WTC11 (cell line): ENCODE results near the gene UQCC2. TPM values are rescaled to one million over a fixed set of nuclear protein-coding genes. Genes with fewer than 3 reads are reported as not detected.

Experiments
- ATAC-seq: fragments of 200-7000 bp; cut with Tn5 transposase; 2 replicates; pipeline ENCODE4 v1.10.0; 2021; ENCODE audit warnings: mild to moderate bottlenecking, moderate library complexity
- CTCF ChIA-PET: fragments of 300-600 bp; sonication (Branson Sonifier 250); formaldehyde crosslinking; loops from one replicate; lab custom pipeline; 2021; ENCODE audit warnings: antibody characterized with exemption; lab: Charles Lee
- POLR2A ChIA-PET: fragments of 350-600 bp; sonication (Branson Sonifier 250); formaldehyde crosslinking; loops from one replicate; lab custom pipeline; 2021; ENCODE audit warnings: antibody characterized with exemption; lab: Charles Lee
- DNase-seq: peaks from one replicate; pipeline ENCODE4 v3.0.0; 2021; ENCODE audit warnings: low spot score
- H3K27ac Mint-ChIP-seq: 2 replicates; pipeline ENCODE4 v1.8.0; 2021; ENCODE audit warnings: mixed read lengths
- H3K27me3 Mint-ChIP-seq: 2 replicates; pipeline ENCODE4 v1.8.0; 2021; ENCODE audit warnings: low read depth, mild to moderate bottlenecking, moderate library complexity, mixed read lengths
- H3K36me3 Mint-ChIP-seq: 2 replicates; pipeline ENCODE4 v1.8.0; 2021; ENCODE audit warnings: mixed read lengths
- H3K4me1 Mint-ChIP-seq: 2 replicates; pipeline ENCODE4 v1.8.0; 2022; ENCODE audit warnings: mixed read lengths
- H3K4me3 Mint-ChIP-seq: 2 replicates; pipeline ENCODE4 v1.8.0; 2021; ENCODE audit warnings: mild to moderate bottlenecking, moderate library complexity, mixed read lengths
- H3K9me3 Mint-ChIP-seq: 2 replicates; pipeline ENCODE4 v1.8.0; 2021; ENCODE audit warnings: mixed read lengths
- ATF2 ChIP-seq: sonication (generic); formaldehyde crosslinking; IDR thresholded peaks from 2 replicates; pipeline ENCODE4 v1.8.1; 2022; ENCODE audit warnings: low read depth, missing genetic modification reagents, borderline replicate concordance
- ATF6 ChIP-seq: sonication (generic); formaldehyde crosslinking; IDR thresholded peaks from 2 replicates; pipeline ENCODE4 v1.8.1; 2023; ENCODE audit warnings: mild to moderate bottlenecking, missing genetic modification reagents
- E2F1 ChIP-seq: sonication (generic); formaldehyde crosslinking; IDR thresholded peaks from 2 replicates; pipeline ENCODE4 v1.8.0; 2022; ENCODE audit warnings: mild to moderate bottlenecking, missing genetic modification reagents
- FOXJ3 ChIP-seq: sonication (generic); formaldehyde crosslinking; IDR thresholded peaks from 2 replicates; pipeline ENCODE4 v1.9.0; 2021; ENCODE audit warnings: missing genetic modification reagents, mild to moderate bottlenecking, borderline replicate concordance
- FOXP1 ChIP-seq: sonication (generic); formaldehyde crosslinking; IDR thresholded peaks from 2 replicates; pipeline ENCODE4 v1.8.0; 2022; ENCODE audit warnings: missing genetic modification reagents, mild to moderate bottlenecking, moderate library complexity, borderline replicate concordance
- GRHL2 ChIP-seq: fragments of 250-450 bp; sonication (Bioruptor Pico); IDR thresholded peaks from 2 replicates; pipeline ENCODE4 v1.8.0; 2022; ENCODE audit warnings: mild to moderate bottlenecking, moderate library complexity; ENCODE audit not compliant: insufficient replicate concordance, severe bottlenecking
- GTF2I ChIP-seq: fragments of 250-450 bp; sonication (Bioruptor Pico); conservative IDR thresholded peaks from 2 replicates; pipeline ENCODE4 v1.4.0; 2021; ENCODE audit warnings: mild to moderate bottlenecking
- JAZF1 ChIP-seq: fragments of 250-450 bp; sonication (Bioruptor Pico); IDR thresholded peaks from 2 replicates; pipeline ENCODE4 v1.9.0; 2021; ENCODE audit warnings: moderate library complexity, mild to moderate bottlenecking, inconsistent platforms
- MAX ChIP-seq: sonication (generic); formaldehyde crosslinking; IDR thresholded peaks from 2 replicates; pipeline ENCODE4 v1.8.0; 2022; ENCODE audit warnings: mild to moderate bottlenecking, missing genetic modification reagents
- MXD4 ChIP-seq: fragments of 250-450 bp; sonication (Bioruptor Pico); IDR thresholded peaks from 2 replicates; pipeline ENCODE4 v1.8.0; 2021; ENCODE audit warnings: mild to moderate bottlenecking, moderate library complexity, borderline replicate concordance
- MYBL2 ChIP-seq: sonication (generic); formaldehyde crosslinking; IDR thresholded peaks from 2 replicates; pipeline ENCODE4 v1.8.1; 2023; ENCODE audit warnings: mild to moderate bottlenecking, moderate library complexity, missing genetic modification reagents
- NR1H2 ChIP-seq: sonication (generic); formaldehyde crosslinking; IDR thresholded peaks from 2 replicates; pipeline ENCODE4 v1.9.0; 2021; ENCODE audit warnings: mild to moderate bottlenecking, moderate library complexity, missing genetic modification reagents
- NR2C2 ChIP-seq: sonication (generic); formaldehyde crosslinking; IDR thresholded peaks from 2 replicates; pipeline ENCODE4 v1.8.0; 2022; ENCODE audit warnings: mild to moderate bottlenecking, missing genetic modification reagents
- OVOL2 ChIP-seq: fragments of 250-450 bp; sonication (Bioruptor Pico); IDR thresholded peaks from 2 replicates; pipeline ENCODE4 v1.9.0; 2021; ENCODE audit warnings: mild to moderate bottlenecking, borderline replicate concordance
- PREB ChIP-seq: sonication (generic); formaldehyde crosslinking; IDR thresholded peaks from 2 replicates; pipeline ENCODE4 v1.8.1; 2022; ENCODE audit warnings: mild to moderate bottlenecking, missing genetic modification reagents, moderate library complexity, borderline replicate concordance
- PRRX2 ChIP-seq: fragments of 250-450 bp; sonication (Bioruptor Pico); IDR thresholded peaks from 2 replicates; pipeline ENCODE4 v1.8.0; 2021; ENCODE audit warnings: mild to moderate bottlenecking
- TCF7 ChIP-seq: sonication (generic); formaldehyde crosslinking; IDR thresholded peaks from 2 replicates; pipeline ENCODE4 v1.8.0; 2022; ENCODE audit warnings: mild to moderate bottlenecking, low read depth, missing genetic modification reagents, moderate library complexity
- TEAD4 ChIP-seq: sonication (generic); formaldehyde crosslinking; IDR thresholded peaks from 2 replicates; pipeline ENCODE4 v1.8.0; 2022; ENCODE audit warnings: mild to moderate bottlenecking, missing genetic modification reagents
- ZNF138 ChIP-seq: sonication (generic); formaldehyde crosslinking; conservative IDR thresholded peaks from 2 replicates; pipeline ENCODE4 v1.8.1; 2022; ENCODE audit warnings: mild to moderate bottlenecking, moderate library complexity, missing genetic modification reagents
- ZNF281 ChIP-seq: sonication (generic); formaldehyde crosslinking; IDR thresholded peaks from 2 replicates; pipeline ENCODE4 v1.8.0; 2023; ENCODE audit warnings: mild to moderate bottlenecking, missing genetic modification reagents
- ZNF317 ChIP-seq: sonication (generic); formaldehyde crosslinking; IDR thresholded peaks from 2 replicates; pipeline ENCODE4 v1.8.1; 2023; ENCODE audit warnings: low read depth, mild to moderate bottlenecking, moderate library complexity, missing genetic modification reagents, borderline replicate concordance
- ZNF671 ChIP-seq: fragments of 250-450 bp; sonication (Bioruptor Pico); IDR thresholded peaks from 2 replicates; pipeline ENCODE4 v1.8.0; 2021; ENCODE audit warnings: mild to moderate bottlenecking
- total RNA-seq: library from RNA; stranded (reverse); gene quantifications from 3 replicates; pipeline ENCODE4 v1.2.3, GENCODE V29; 2021

UQCC2 gene
- total RNA-seq, 1 experiment from 2014 or later, result 65.8 TPM

GRCh38 chr6:33686225-33686924 lies 25.1 kb downstream of the UQCC2 start:
- POLR2A ChIA-PET, result no interaction called here

GRCh38 chr6:33685411-33686224 lies 25.9 kb downstream of the UQCC2 start:
- TF ChIP-seq MAX (CRISPR knock-in tag), result no peak
- TF ChIP-seq MYBL2, result no peak
- TF ChIP-seq TEAD4, result no peak
- TF ChIP-seq NR2C2 (CRISPR knock-in tag), result no peak
- TF ChIP-seq ZNF317 (CRISPR knock-in tag), result no peak
- no peak for TF ChIP-seq TCF7
- TF ChIP-seq, all 79 proteins: peak for 0
- no peak overlapping the region for H3K4me3 Mint-ChIP-seq
- POLR2A ChIA-PET, result no interaction called here
- no peaks in the 10 kb centered on the region for H3K9me3 Mint-ChIP-seq
- no peak overlapping the region for H3K27ac Mint-ChIP-seq
- H3K27me3 Mint-ChIP-seq, result no peaks in the 10 kb centered on the region
- peaks cover 55% of the 10 kb centered on the region for H3K36me3 Mint-ChIP-seq
- no peaks in the 10 kb centered on the region for H3K4me1 Mint-ChIP-seq
- CTCF ChIA-PET, result no interaction called here
- DNase-seq (no peak), ATAC-seq (no peak)

More at GRCh38 chr6:33686225-33686924, 25.1 kb downstream of the UQCC2 start:
- H3K4me1 Mint-ChIP-seq, result no peaks in the 10 kb centered on the region
- no peaks in the 10 kb centered on the region for H3K9me3 Mint-ChIP-seq
- H3K4me3 Mint-ChIP-seq, result no peak overlapping the region
- no peak for TF ChIP-seq E2F1 (CRISPR knock-in tag)
- TF ChIP-seq MAX (CRISPR knock-in tag), result no peak
- no peak for TF ChIP-seq FOXJ3 (CRISPR knock-in tag)
- no peak for TF ChIP-seq ZNF281 (CRISPR knock-in tag)
- TF ChIP-seq ATF2, result no peak
- CTCF ChIA-PET, result interaction anchor here (1.0 kb wide), 1 partner anchor 14 kb away, joined by 3 read pairs; no protein-coding TSS in a partner anchor
- H3K27ac Mint-ChIP-seq, result no peak overlapping the region
- ATAC-seq, result no peak
- peaks cover 57% of the 10 kb centered on the region for H3K36me3 Mint-ChIP-seq
- DNase-seq, result no peak
- no peaks in the 10 kb centered on the region for H3K27me3 Mint-ChIP-seq

GRCh38 chr6:33684983-33685382 lies 26.5 kb downstream of the UQCC2 start:
- ATAC-seq (no peak), DNase-seq (no peak)
- H3K4me3 Mint-ChIP-seq, result no peak overlapping the region
- ChIA-PET POLR2A (no interaction called here), CTCF (no interaction called here)
- no peaks in the 10 kb centered on the region for H3K4me1 Mint-ChIP-seq
- peaks cover 59% of the 10 kb centered on the region for H3K36me3 Mint-ChIP-seq
- H3K27ac Mint-ChIP-seq, result no peak overlapping the region
- H3K27me3 Mint-ChIP-seq, result no peaks in the 10 kb centered on the region
- no peaks in the 10 kb centered on the region for H3K9me3 Mint-ChIP-seq
- no peak for TF ChIP-seq GRHL2
- TF ChIP-seq ZNF671 (CRISPR knock-in tag), result no peak
- no peak for TF ChIP-seq ATF6 (CRISPR knock-in tag)
- no peak for TF ChIP-seq MXD4 (CRISPR knock-in tag)
- no peak for TF ChIP-seq GTF2I (CRISPR knock-in tag)
- no peak for TF ChIP-seq NR1H2
- TF ChIP-seq OVOL2 (CRISPR knock-in tag), result no peak
- TF ChIP-seq TEAD4, result no peak
- no peak for TF ChIP-seq FOXP1
- no peak for TF ChIP-seq PREB (CRISPR knock-in tag)
- no peak for TF ChIP-seq JAZF1
- TF ChIP-seq PRRX2, result no peak
- no peak for TF ChIP-seq ZNF138 (CRISPR knock-in tag)
